GM12892 (cell line): ENCODE results near the gene UBA1.

ENCODE experiments used
- POLR2A ChIP-seq: IDR thresholded peaks from 2 replicates; pipeline ENCODE4 v1.6.1; 2011; ENCODE audit warnings: low read depth, low read length, control low read depth
- TAF1 ChIP-seq: IDR thresholded peaks from 2 replicates; pipeline ENCODE4 v1.6.1; 2011; ENCODE audit warnings: low read depth, mild to moderate bottlenecking, control low read depth, low read length, borderline replicate concordance

DNA sequence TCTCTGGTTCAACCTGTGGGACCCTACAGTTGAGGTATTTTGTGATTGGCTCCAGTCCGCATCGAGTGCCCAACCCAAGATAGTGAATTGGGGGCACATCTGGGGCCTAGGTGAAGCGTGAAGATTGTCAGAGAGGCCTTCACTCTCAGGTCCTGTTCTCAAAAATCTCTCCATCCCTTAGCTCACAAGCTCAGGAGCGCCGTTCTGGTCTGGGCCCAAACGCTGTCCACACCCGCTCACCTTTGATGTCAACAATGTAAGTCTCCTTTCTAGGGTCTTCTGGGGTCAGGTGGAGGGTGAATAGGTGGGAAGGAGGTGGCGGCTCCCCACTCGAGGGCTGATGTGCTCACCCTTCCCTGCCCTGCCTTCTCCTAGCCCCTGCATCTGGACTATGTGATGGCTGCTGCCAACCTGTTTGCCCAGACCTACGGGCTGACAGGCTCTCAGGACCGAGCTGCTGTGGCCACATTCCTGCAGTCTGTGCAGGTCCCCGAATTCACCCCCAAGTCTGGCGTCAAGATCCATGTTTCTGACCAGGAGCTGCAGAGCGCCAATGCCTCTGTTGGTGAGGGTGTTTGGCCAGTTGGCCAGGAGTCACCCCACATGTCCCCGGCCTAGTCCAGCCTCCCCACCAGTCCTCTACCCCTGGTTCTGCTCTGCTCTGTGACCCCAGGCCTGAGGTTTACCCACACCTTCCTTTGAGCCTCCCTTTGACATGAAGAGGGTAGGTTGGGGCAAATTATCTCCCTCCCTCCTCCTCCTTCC lies 17.2 kb downstream of the UBA1 start:
- TF ChIP-seq TAF1 (no peak), POLR2A (no peak)
